Measurements from ENCODE around the gene SLC47A2. TPM values are rescaled to one million over a fixed set of nuclear protein-coding genes. Genes with fewer than 3 reads are reported as not detected.

SLC47A2 gene
- total and polyA plus RNA-seq, 2 donors from 2014 or later: 46.3 to 61.5 TPM

DNA sequence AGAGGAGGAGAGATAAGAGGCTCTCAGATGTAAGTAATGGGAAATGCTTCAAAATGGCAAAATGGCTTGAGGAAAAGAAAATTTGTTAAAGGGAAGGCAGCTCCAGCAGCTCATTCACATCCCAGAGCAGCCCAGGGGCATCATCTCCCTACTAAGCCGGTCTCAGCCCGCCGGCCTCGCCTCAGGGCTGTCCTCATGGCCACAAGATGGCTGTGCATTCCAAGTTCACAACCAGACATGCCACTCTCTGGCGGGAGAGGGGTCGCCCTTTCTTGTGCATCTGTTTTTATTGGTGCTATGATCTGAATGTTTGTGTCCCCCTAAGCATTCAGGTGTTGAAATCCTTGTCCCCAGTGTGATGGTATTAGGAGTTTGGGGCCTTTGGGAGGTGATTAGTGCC is 13.5 kb upstream of the SLC47A2 start:
- Histone ChIP-seq H3K36me3 (ENCODE audit: control insufficient read depth in 2 of 3, insufficient read depth in 3 of 3, low read length in 3 of 3) (no peaks in the 10 kb centered on the region), H3K4me3 (ENCODE audit: low read length in 3 of 3) (no peak overlapping the region), H3K4me1 (ENCODE audit: control insufficient read depth in 2 of 3, insufficient read depth in 2 of 3, low read depth in 1 of 3, low read length in 3 of 3) (peaks cover 0 to 19% (median 17%) of the 10 kb centered on the region in 3 donors), H3K27me3 (ENCODE audit: control insufficient read depth, insufficient read depth, low read length) (no peaks in the 10 kb centered on the region), H3K27ac (ENCODE audit: low read depth in 2 of 2, low read length in 2 of 2) (no peak overlapping the region), H3K9ac (ENCODE audit: low read length in 3 of 3) (no peak overlapping the region), H3K9me3 (ENCODE audit: control insufficient read depth in 2 of 3, insufficient read depth in 1 of 3, low read length in 3 of 3) (no peaks in the 10 kb centered on the region)
- TF ChIP-seq, protein P1, sequence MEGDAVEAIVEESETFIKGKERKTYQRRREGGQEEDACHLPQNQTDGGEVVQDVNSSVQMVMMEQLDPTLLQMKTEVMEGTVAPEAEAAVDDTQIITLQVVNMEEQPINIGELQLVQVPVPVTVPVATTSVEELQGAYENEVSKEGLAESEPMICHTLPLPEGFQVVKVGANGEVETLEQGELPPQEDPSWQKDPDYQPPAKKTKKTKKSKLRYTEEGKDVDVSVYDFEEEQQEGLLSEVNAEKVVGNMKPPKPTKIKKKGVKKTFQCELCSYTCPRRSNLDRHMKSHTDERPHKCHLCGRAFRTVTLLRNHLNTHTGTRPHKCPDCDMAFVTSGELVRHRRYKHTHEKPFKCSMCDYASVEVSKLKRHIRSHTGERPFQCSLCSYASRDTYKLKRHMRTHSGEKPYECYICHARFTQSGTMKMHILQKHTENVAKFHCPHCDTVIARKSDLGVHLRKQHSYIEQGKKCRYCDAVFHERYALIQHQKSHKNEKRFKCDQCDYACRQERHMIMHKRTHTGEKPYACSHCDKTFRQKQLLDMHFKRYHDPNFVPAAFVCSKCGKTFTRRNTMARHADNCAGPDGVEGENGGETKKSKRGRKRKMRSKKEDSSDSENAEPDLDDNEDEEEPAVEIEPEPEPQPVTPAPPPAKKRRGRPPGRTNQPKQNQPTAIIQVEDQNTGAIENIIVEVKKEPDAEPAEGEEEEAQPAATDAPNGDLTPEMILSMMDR (IDR thresholded peaks at IDR 0.05; ENCODE audit: borderline replicate concordance, extremely low read depth, insufficient read depth): no peak
- intact Hi-C loops (cut with DNase I): no loop called here
- FAIRE-seq (no peak), DNase-seq (peak in 1 of 5 donors; percentile 59)

DNA sequence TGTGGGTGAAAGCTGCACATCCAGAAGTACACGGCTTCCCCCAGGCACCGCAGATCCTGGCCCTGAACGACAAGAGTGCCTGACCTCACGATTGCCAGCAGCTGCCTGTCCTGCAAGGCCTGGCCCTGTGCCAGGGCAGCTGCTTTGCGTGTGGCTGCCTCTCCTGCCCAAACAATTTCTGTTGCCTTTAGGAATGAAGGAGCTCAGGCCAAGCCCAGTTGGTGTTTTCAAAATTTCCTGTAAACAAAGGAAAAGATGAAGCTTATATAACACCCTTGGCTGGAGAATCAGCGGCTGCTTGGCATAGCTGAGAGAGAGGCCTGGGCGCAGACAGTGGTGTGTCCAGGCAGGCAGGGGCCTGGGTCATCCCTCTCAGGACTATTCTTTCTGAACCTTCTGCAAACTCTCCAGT is 11.7 kb upstream of the SLC47A2 start:
- no peaks in the 10 kb centered on the region for H3K36me3 ChIP-seq (ENCODE audit: control insufficient read depth in 2 of 3, insufficient read depth in 3 of 3, low read length in 3 of 3)
- H3K4me3 ChIP-seq (ENCODE audit: low read length in 3 of 3): no peak overlapping the region
- peak in 4 of 5 donors; percentile 56 to 92 (median 67) for DNase-seq
- H3K27ac ChIP-seq (ENCODE audit: low read depth in 2 of 2, low read length in 2 of 2): peak overlapping the region; percentile 85 to 92
- FAIRE-seq: no peak
- H3K4me1 ChIP-seq (ENCODE audit: control insufficient read depth in 2 of 3, insufficient read depth in 2 of 3, low read depth in 1 of 3, low read length in 3 of 3): peaks cover 0 to 22% (median 22%) of the 10 kb centered on the region in 3 donors
- H3K9me3 ChIP-seq (ENCODE audit: control insufficient read depth in 2 of 3, insufficient read depth in 1 of 3, low read length in 3 of 3): no peaks in the 10 kb centered on the region
- TF ChIP-seq, protein P1 (IDR thresholded peaks at IDR 0.05; ENCODE audit: borderline replicate concordance, extremely low read depth, insufficient read depth): no peak
- no peaks in the 10 kb centered on the region for H3K27me3 ChIP-seq (ENCODE audit: control insufficient read depth, insufficient read depth, low read length)
- peak overlapping the region in 1 of 3 donors; percentile 27 for H3K9ac ChIP-seq (ENCODE audit: low read length in 3 of 3)
- intact Hi-C loops (cut with DNase I): no loop called here

DNA sequence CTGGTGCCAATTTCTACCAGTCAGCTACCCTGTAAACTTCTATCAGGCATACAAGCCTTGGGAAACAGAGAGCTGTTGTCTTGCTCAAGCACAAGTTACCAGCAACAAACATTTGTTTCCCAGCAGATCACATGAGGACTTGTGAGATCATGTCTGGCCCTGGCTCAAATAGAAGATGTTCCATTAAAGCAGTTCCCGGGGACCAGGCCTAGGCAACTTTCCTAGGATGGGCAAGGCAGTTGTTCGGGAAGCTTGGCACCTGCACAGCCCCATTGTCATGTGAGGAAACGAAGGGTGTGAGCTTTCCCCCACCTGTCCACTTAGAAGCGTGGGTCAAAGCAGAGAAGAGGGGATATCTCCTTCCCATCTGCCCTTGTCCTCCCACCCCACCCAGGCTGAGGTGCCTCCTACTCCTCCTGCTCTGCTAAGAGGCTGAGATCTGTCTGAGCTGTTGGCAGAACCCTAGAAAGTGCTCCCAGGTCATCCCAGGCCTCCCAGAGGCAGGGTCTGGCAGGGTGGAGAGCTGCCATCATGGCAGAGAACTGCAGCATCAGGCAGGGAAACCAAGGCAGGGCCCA is 11.2 kb upstream of the SLC47A2 start:
- Histone ChIP-seq H3K4me1 (ENCODE audit: control insufficient read depth in 2 of 3, insufficient read depth in 2 of 3, low read depth in 1 of 3, low read length in 3 of 3) (peaks cover 0 to 25% (median 22%) of the 10 kb centered on the region in 3 donors), H3K4me3 (ENCODE audit: low read length in 3 of 3) (no peak overlapping the region), H3K9me3 (ENCODE audit: control insufficient read depth in 2 of 3, insufficient read depth in 1 of 3, low read length in 3 of 3) (no peaks in the 10 kb centered on the region), H3K27me3 (ENCODE audit: control insufficient read depth, insufficient read depth, low read length) (no peaks in the 10 kb centered on the region), H3K27ac (ENCODE audit: low read depth in 2 of 2, low read length in 2 of 2) (peak overlapping the region; percentile 85 to 92), H3K9ac (ENCODE audit: low read length in 3 of 3) (peak overlapping the region in 1 of 3 donors; percentile 27), H3K36me3 (ENCODE audit: control insufficient read depth in 2 of 3, insufficient read depth in 3 of 3, low read length in 3 of 3) (no peaks in the 10 kb centered on the region)
- DNase-seq: peak in 1 of 5 donors; percentile 63
- TF ChIP-seq, protein P1 (IDR thresholded peaks at IDR 0.05; ENCODE audit: borderline replicate concordance, extremely low read depth, insufficient read depth): no peak
- intact Hi-C loops (cut with DNase I): no loop called here
- no peak for FAIRE-seq
